ENCODE results near the gene SNAP29.
"Not testable (repeated sequence)": the region's sequence is repeated elsewhere in the genome, so short reads cannot be mapped to it uniquely, and the experiment has no call there.

Gene SNAP29

DNA sequence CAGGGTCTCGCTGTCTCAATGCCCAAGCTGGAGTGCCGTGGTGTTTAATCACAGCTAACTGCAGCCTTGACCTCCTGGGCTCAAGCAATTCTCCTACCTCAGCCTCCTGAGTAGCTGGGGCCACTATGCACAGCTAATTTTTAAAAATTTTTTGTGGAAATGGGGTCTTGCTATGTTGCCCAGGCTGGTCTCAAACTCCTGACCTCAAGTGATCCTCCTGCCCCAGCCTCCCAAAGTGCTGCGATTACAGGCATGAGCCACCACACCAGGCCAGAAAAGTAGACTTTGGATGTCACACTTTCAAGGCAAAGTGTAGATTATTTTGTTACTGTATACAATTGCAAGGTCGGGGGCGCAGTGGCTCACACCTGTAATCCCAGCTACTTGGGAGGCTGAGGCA is 49.9 kb downstream of the SNAP29 start:
- not testable (repeated sequence) for H3K4me1 Mint-ChIP-seq; H3K36me3 Mint-ChIP-seq; DNase-seq (ENCODE audit: low spot score in 2 of 2); H3K27me3 Mint-ChIP-seq; H3K4me3 Mint-ChIP-seq; H3K9me3 Mint-ChIP-seq; ATAC-seq (ENCODE audit: low read depth); H3K27ac Mint-ChIP-seq

DNA sequence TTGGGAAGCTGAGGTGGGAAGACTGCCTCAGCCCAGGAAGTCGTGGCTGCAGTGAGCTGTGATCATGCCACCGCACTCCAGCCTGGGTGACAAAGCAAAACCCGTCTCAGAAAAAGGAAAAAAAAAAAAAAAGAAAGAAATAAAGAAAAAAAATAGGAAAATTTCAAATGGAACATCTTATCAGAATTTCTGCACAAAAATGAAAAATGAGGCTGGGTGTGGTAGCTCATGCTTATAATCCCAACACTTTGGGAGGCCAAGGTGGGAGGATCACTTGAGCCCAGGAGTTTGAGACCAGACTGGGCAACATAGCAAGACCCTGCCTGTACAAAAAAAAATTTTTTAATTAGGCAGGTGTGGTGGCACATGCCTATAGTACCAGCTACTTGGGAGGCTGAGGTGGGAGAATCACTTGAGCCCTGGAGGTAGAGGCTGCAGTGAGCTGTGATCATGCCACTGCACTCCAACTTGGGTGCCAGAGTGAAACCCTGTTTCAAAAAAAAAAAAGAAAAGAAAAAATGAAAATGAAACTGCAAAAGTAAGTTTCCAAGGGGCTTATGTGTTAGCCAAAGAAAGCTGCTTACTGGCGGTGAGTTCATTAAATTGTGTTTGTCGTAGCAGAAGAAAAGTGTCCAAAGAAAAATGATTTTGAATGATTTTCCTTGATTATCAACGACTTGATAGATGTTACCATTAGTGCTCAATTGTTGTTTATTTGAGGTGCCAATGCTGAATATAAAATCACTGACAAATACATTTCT is 50.9 kb downstream of the SNAP29 start:
- Mint-ChIP-seq H3K27me3 (no peaks in the 10 kb centered on the region), H3K27ac (no peak overlapping the region), H3K4me1 (no peaks in the 10 kb centered on the region), H3K4me3 (no peak overlapping the region), H3K9me3 (no peaks in the 10 kb centered on the region), H3K36me3 (no peaks in the 10 kb centered on the region)
- DNase-seq (ENCODE audit: low spot score in 2 of 2) = no peak
- no peak for ATAC-seq (ENCODE audit: low read depth)

DNA sequence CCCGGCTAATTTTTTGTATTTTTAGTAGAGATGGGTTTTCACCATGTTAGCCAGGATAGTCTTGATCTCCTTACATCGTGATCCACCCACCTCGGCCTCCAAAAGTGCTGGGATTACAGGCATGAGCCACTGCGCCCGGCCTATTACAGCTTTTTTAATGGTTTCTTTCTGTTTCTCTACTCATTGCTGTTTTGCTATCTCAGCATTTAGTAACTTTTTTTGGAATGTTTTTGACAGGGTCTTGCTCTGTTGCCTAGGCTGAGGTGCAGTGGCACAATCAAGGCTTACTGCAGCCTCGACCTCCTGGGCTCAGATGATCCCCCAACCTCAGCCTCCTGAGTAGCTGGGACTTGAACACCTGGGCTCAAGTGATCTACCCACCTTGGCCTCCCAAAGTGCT is 53.7 kb downstream of the SNAP29 start:
- Mint-ChIP-seq H3K27me3 (no peaks in the 10 kb centered on the region), H3K4me3 (no peak overlapping the region), H3K36me3 (no peaks in the 10 kb centered on the region), H3K9me3 (no peaks in the 10 kb centered on the region), H3K4me1 (peaks cover 8% of the 10 kb centered on the region), H3K27ac (no peak overlapping the region)
- DNase-seq (ENCODE audit: low spot score in 2 of 2) = no peak
- no peak for ATAC-seq (ENCODE audit: low read depth)

DNA sequence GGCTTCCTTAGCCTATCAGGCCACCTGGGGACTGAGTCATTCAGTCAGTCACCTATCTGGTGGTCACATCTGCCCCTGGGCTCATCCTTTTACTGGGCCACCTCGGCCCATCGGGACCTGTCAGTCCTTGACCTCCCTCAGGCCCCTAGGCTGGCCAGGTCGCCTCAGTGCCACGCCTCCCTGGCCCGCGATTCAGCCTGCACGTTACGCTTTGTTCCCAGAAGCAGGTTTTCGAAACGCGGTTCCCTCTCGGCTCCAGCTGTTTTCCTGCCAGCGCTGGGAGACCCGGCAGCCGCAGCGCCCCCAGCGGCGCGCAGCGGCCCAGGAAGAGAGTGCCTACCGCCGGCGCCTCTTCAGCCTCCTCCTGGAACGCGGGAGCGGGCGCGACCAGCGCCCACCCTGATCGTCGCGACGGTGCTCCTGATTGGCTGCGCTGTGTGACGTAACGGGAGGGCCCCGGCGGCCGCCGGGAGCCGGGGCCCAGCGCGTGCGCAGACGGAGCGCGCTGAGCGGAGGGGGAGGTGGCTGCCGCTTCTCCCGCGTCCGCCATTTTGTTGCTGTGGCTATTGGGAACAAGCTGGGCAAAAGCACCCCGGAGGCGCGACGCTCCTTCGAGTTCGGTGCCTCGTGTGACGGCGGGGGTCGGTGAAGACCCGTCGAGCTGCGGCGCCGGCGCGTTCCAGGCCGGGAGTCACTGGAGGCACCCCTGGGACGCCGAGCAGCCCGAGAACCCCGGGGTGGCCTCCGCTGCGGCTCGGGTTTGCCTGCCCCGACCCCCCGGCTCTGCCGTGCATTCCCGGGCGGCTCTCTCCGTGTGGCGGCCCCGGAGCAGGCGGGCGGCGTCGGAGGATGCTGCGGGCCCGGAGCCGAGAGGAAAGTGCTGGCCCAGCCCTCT is 58.4 kb downstream of the SNAP29 start, which contains the start of gene CRKL:
CRKL (plus strand) TSS at position 492 of the 895 bp plus-strand sequence. CDS start 528 bp downstream, outside the sequence.
- Mint-ChIP-seq H3K27ac (peak within 1 kb of the TSS; percentile 80), H3K36me3 (peaks cover 2% of the 10 kb centered on the region), H3K4me1 (peaks cover 23% of the 10 kb centered on the region)

DNA sequence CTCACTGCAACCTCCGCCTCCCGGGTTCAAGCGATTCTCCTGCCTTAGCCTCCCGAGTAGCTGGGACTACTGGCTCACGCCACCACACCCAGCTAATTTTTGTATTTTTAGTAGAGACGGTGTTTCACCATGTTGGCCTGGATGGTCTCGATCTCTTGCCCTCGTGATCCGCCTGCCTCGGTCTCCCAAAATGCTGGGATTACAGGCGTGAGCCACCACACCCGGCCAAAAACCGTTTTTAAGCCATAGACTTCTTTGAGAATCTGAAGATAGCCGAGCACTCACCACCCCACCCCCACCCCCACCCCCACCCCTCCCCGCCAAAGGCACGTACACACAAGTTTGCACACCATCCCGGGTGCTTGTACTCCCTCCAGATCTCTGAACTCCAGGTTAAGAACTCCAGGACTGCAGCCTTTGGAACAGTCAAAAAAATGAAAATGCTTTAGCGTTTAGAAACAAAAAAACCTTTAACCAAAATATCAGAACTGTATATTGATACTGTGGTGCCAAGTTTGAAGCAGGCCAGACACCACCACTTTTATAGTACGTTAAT is 59.9 kb downstream of the SNAP29 start:
- H3K27ac Mint-ChIP-seq = peak overlapping the region; percentile 80

More for the DNA sequence above, 58.4 kb downstream of the SNAP29 start, which contains the start of gene CRKL:
- peak; percentile 96 for ATAC-seq (ENCODE audit: low read depth)
- H3K27me3 Mint-ChIP-seq = no peaks in the 10 kb centered on the region
- peak within 1 kb of the TSS; percentile 95 for H3K4me3 Mint-ChIP-seq
- no peaks in the 10 kb centered on the region for H3K9me3 Mint-ChIP-seq
- DNase-seq (ENCODE audit: low spot score in 2 of 2) = peak; percentile 84 to 92

DNA sequence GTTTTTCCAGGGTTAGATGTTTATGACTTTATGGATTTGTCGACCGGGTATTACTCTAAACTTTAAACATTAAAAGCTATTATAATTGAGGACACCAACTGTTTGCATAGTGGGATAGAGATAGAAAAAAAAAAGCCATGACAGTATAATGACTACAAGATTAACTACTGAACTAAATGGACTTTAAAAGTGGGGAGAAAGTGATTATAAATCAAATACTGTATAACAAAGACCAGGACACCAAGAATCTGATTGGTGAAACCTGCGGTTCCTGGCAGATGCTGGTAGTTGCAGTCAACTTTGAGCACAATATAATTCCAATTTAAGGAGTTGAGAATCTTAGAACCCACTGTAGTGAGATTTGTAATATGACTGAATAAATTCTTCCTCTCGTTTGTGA is 60.9 kb downstream of the SNAP29 start:
- Mint-ChIP-seq H3K36me3 (peaks cover 2% of the 10 kb centered on the region), H3K9me3 (no peaks in the 10 kb centered on the region), H3K4me1 (peaks cover 29% of the 10 kb centered on the region), H3K27me3 (no peaks in the 10 kb centered on the region), H3K27ac (no peak overlapping the region), H3K4me3 (peak overlapping the region; percentile 75)
- ATAC-seq (ENCODE audit: low read depth) (no peak), DNase-seq (ENCODE audit: low spot score in 2 of 2) (no peak)

More for the DNA sequence above, 59.9 kb downstream of the SNAP29 start:
- Mint-ChIP-seq H3K9me3 (no peaks in the 10 kb centered on the region), H3K36me3 (peaks cover 2% of the 10 kb centered on the region), H3K27me3 (no peaks in the 10 kb centered on the region), H3K4me1 (peaks cover 26% of the 10 kb centered on the region), H3K4me3 (peak overlapping the region; percentile 95)
- ATAC-seq (ENCODE audit: low read depth) = no peak
- no peak for DNase-seq (ENCODE audit: low spot score in 2 of 2)

DNA sequence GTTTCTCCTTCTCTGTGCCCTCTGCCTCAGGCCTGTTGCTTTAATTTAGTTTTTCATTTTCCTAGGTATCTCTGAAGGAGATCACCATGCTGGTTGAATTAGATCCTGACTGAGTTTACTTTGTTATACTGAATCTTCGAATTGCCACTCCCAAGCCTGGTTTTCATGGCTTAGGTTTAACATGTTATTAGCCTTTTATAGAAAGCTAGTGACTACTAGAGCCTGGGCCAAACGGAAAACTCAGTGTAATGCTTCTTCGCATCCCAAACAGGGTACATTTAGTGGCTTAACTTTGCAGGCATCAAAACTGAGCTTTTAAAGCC is 62.0 kb downstream of the SNAP29 start:
- peak overlapping the region; percentile 75 for H3K4me3 Mint-ChIP-seq
- no peak for DNase-seq (ENCODE audit: low spot score in 2 of 2)
- H3K27ac Mint-ChIP-seq = no peak overlapping the region
- H3K36me3 Mint-ChIP-seq = peaks cover 2% of the 10 kb centered on the region
- no peaks in the 10 kb centered on the region for H3K27me3 Mint-ChIP-seq
- no peaks in the 10 kb centered on the region for H3K9me3 Mint-ChIP-seq
- ATAC-seq (ENCODE audit: low read depth) = no peak
- H3K4me1 Mint-ChIP-seq = peaks cover 35% of the 10 kb centered on the region

DNA sequence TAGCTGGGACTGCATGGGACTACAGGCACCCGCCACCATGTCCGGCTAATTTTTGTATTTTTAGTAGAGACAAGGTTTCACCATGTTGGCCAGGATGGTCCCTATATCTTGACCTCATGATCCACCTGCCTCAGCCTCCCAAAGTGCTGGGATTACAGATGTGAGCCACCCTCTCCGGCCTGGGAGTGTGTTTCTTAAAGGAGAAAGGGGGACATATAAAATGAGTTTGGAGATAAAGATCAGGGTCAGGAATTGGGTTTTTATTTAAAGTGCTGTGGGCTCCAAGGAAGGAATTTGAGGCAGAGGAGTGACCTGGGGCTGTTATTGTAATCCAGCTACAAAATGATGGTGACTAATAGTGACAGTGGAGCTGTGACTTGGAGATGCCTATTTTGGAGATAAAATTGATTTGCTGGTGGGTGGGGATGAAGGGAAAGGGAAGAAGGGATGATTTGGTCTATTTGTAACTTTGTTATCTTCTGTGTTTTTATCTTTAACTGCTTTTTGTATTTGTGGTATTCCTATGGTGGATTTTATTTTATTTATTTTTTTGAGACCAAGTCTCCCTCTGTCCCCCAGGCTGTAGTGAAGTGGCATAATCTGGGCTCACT is 63.4 kb downstream of the SNAP29 start:
- H3K27ac Mint-ChIP-seq = peak overlapping the region; percentile 79
- peak overlapping the region; percentile 28 for H3K4me3 Mint-ChIP-seq
- no peaks in the 10 kb centered on the region for H3K27me3 Mint-ChIP-seq
- ATAC-seq (ENCODE audit: low read depth) = no peak
- H3K4me1 Mint-ChIP-seq = peaks cover 38% of the 10 kb centered on the region
- peaks cover 7% of the 10 kb centered on the region for H3K36me3 Mint-ChIP-seq
- no peaks in the 10 kb centered on the region for H3K9me3 Mint-ChIP-seq
- no peak for DNase-seq (ENCODE audit: low spot score in 2 of 2)

DNA sequence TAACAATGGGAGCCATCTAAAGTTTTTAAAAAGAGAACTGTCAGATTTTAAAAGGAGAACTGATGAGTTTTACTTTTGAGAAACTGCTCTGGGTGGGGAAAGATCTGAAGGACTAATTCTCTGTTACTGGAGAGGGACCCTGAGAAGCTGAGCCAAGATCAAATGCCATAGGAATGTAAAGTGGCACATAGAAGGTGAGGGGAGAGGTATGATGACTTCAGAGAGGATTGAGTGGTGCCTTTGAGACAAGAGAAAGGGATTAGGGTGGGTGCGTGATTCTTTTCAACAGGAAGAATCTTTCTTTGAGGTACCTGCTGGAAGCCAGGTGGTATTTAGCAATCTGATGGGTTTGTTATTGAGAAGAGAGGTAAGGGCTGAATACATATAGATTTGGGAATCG is 67.4 kb downstream of the SNAP29 start:
- DNase-seq (ENCODE audit: low spot score in 2 of 2) = no peak
- no peaks in the 10 kb centered on the region for H3K27me3 Mint-ChIP-seq
- H3K4me1 Mint-ChIP-seq = peaks cover 36% of the 10 kb centered on the region

DNA sequence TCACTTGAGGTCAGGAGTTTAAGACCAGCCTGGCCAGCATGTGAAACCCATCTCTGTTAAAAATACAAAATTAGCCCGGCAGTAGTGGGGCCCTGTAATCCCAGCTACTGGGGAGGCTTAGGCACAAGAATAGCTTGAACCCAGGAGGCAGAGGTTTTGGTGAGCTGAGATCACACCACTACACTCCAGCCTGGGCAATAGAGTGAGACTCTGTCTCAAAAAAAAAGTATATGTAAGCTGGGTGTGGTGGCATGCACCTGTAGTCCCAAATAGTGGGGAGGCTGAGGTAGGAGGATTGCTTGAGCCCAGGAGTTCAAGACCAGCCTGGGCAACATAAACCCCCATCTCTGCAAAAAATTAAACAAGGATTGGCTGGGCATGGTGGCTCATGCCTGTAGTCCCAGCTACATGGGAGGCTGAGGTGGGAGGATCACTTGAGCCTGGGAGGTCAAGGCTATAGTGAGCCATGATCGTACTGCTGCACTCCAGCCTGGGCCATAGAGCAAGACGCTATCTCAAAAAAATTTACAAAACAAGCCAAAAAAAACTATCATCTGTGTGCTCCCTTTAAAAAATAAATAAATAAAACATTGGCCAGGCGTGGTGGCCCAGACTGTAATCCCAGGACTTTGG is 69.2 kb downstream of the SNAP29 start:
- Mint-ChIP-seq H3K9me3 (no peaks in the 10 kb centered on the region), H3K27ac (no peak overlapping the region), H3K27me3 (no peaks in the 10 kb centered on the region), H3K36me3 (peaks cover 12% of the 10 kb centered on the region), H3K4me1 (peaks cover 32% of the 10 kb centered on the region), H3K4me3 (no peak overlapping the region)
- ATAC-seq (ENCODE audit: low read depth) = no peak
- DNase-seq (ENCODE audit: low spot score in 2 of 2) = no peak

More for the DNA sequence above, 67.4 kb downstream of the SNAP29 start:
- peak overlapping the region; percentile 8 for H3K4me3 Mint-ChIP-seq
- H3K27ac Mint-ChIP-seq = peak overlapping the region; percentile 84
- H3K36me3 Mint-ChIP-seq = peaks cover 13% of the 10 kb centered on the region
- peak; percentile 48 for ATAC-seq (ENCODE audit: low read depth)
- H3K9me3 Mint-ChIP-seq = no peaks in the 10 kb centered on the region

DNA sequence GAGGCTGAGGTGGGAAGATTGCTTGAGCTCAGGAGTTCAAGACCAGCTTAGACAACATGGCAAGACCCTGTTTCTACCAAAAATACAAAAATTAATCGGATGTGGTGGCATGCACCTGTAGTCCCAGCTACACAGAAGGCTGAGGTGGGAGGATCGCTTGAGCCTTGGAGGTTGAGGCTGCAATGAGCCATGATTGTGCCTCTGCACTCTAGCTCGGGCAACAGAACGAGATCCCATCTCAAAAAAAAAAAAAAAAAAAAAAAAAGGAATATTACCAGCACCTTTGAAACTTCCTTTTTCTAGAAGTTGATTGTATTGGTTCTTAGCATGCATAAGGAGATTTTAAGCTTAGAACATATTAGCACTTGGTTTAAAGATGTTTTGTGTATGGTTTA is 69.8 kb downstream of the SNAP29 start:
- H3K27me3 Mint-ChIP-seq = no peaks in the 10 kb centered on the region
- peaks cover 12% of the 10 kb centered on the region for H3K36me3 Mint-ChIP-seq
- no peaks in the 10 kb centered on the region for H3K9me3 Mint-ChIP-seq
- H3K27ac Mint-ChIP-seq = no peak overlapping the region
- DNase-seq (ENCODE audit: low spot score in 2 of 2) (no peak), ATAC-seq (ENCODE audit: low read depth) (no peak)
- H3K4me1 Mint-ChIP-seq = peaks cover 32% of the 10 kb centered on the region
- no peak overlapping the region for H3K4me3 Mint-ChIP-seq

DNA sequence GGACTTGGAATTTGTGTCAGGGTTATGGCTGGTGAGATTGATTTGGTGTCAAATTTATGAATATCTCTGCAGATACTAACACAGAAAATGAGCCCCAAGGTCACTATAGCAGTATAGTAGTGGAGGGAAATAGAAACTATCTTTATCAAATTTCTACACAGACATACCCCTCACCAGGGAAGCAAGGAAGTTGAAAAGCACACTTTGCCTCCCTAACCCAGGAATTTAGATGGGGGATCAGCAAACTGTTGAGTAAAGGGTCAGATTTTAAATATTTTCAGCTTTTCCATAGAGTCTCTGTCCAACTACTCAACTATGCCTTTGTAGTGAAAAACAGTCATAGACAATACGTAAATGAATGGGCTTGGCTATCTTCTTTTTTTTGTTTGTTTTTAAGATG is 71.2 kb downstream of the SNAP29 start:
- H3K36me3 Mint-ChIP-seq = peaks cover 18% of the 10 kb centered on the region
- DNase-seq (ENCODE audit: low spot score in 2 of 2) (no peak), ATAC-seq (ENCODE audit: low read depth) (no peak)
- no peaks in the 10 kb centered on the region for H3K9me3 Mint-ChIP-seq
- no peaks in the 10 kb centered on the region for H3K27me3 Mint-ChIP-seq
- peaks cover 32% of the 10 kb centered on the region for H3K4me1 Mint-ChIP-seq
- H3K4me3 Mint-ChIP-seq = no peak overlapping the region
- no peak overlapping the region for H3K27ac Mint-ChIP-seq

DNA sequence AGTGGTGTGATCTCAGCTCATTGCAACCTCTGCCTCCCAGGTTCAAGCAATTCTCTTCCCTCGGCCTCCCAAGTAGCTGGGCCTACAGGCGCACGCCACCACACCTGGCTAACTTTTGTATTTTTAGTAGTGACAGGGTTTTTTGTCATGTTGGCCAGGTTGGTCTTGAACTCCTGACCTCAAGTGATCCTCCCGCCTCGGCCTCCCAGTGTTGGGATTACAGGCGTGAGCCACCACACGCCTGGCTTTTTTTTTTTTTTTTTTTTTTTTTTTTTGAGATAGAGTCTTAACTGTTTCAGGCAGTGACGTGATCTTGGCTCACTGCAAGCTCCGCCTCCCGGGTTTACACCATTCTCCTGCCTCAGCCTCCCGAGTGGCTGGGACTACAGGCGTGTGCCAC is 71.6 kb downstream of the SNAP29 start:
- H3K4me3 Mint-ChIP-seq; H3K27me3 Mint-ChIP-seq; ATAC-seq (ENCODE audit: low read depth); H3K27ac Mint-ChIP-seq; DNase-seq (ENCODE audit: low spot score in 2 of 2); H3K9me3 Mint-ChIP-seq: not testable (repeated sequence)
- Mint-ChIP-seq H3K36me3 (peaks cover 18% of the 10 kb centered on the region), H3K4me1 (peaks cover 29% of the 10 kb centered on the region)
